Measurements from ENCODE around the gene TAS2R39.
"Not testable (repeated sequence)": the region's sequence is repeated elsewhere in the genome, so short reads cannot be mapped to it uniquely, and the experiment has no call there.

The TAS2R39 gene

DNA sequence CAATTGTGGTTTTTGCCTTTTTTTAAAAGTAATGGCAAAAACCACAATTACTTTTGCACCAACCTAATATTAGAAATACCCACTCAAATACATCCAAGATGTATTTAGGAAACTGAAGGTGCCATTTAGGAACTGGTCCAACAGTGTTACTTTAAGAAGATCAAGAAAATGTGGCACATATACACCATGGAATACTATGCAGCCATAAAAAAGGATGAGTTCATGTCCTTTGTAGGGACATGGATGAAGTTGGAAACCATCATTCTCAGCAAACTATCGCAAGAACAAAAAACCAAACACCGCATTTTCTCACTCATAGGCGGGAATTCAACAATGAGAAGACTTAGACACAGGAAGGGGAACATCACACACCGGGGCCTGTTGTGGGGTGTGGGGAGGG is 2.4 kb upstream of the TAS2R39 start:
- not testable (repeated sequence) for H3K4me1 ChIP-seq (ENCODE audit: control insufficient read depth in 2 of 2, insufficient read depth in 2 of 2, low read length in 2 of 2); H3K9me3 ChIP-seq (ENCODE audit: control insufficient read depth in 2 of 2, low read length in 2 of 2); H3K27me3 ChIP-seq (ENCODE audit: control insufficient read depth in 2 of 2, insufficient read depth in 2 of 2, low read length in 2 of 2); H3K9ac ChIP-seq (ENCODE audit: low read depth in 1 of 2, low read length in 2 of 2); H3K4me3 ChIP-seq (ENCODE audit: low read length in 2 of 2); H3K27ac ChIP-seq (ENCODE audit: low read depth in 2 of 2, low read length in 2 of 2); H3K36me3 ChIP-seq (ENCODE audit: control insufficient read depth in 2 of 2, insufficient read depth in 2 of 2, low read length in 2 of 2)

DNA sequence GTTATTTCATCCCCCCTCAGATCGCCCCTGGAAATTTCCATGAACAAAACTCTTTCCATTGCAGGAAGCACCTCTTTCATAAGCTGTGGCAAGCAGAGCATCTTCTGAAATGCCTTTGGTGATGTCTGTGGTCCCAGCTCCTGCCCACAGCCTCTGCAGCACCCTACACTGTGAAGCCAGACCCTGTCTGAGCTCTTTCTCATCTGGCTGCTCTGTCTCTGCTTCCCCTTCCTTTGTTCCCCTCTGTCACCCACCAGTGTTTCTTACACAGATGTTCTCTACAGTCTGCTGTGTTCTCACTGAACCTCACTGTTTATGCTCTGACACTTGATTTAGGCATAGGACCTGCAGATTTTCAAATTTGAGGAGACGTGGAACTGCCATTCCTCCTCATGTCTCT is 1.9 kb upstream of the TAS2R39 start:
- no peak overlapping the region for H3K9ac ChIP-seq (ENCODE audit: low read depth in 1 of 2, low read length in 2 of 2)
- H3K36me3 ChIP-seq (ENCODE audit: control insufficient read depth in 2 of 2, insufficient read depth in 2 of 2, low read length in 2 of 2): no peaks in the 10 kb centered on the region
- no peak overlapping the region for H3K4me3 ChIP-seq (ENCODE audit: low read length in 2 of 2)
- H3K4me1 ChIP-seq (ENCODE audit: control insufficient read depth in 2 of 2, insufficient read depth in 2 of 2, low read length in 2 of 2): no peaks in the 10 kb centered on the region
- no peak overlapping the region for H3K27ac ChIP-seq (ENCODE audit: low read depth in 2 of 2, low read length in 2 of 2)
- peaks cover 0 to 3% of the 10 kb centered on the region in 2 donors for H3K9me3 ChIP-seq (ENCODE audit: control insufficient read depth in 2 of 2, low read length in 2 of 2)
- no peaks in the 10 kb centered on the region for H3K27me3 ChIP-seq (ENCODE audit: control insufficient read depth in 2 of 2, insufficient read depth in 2 of 2, low read length in 2 of 2)

GRCh38 chr7:143185551-143185950 is 2.3 kb downstream of the TAS2R39 start:
- H3K9me3 ChIP-seq (ENCODE audit: control insufficient read depth in 2 of 2, low read length in 2 of 2): no peaks in the 10 kb centered on the region
- no peak overlapping the region for H3K27ac ChIP-seq (ENCODE audit: low read depth in 2 of 2, low read length in 2 of 2)
- H3K4me1 ChIP-seq (ENCODE audit: control insufficient read depth in 2 of 2, insufficient read depth in 2 of 2, low read length in 2 of 2): no peaks in the 10 kb centered on the region
- H3K4me3 ChIP-seq (ENCODE audit: low read length in 2 of 2): no peak overlapping the region
- no peak overlapping the region for H3K9ac ChIP-seq (ENCODE audit: low read depth in 1 of 2, low read length in 2 of 2)
- no peaks in the 10 kb centered on the region for H3K27me3 ChIP-seq (ENCODE audit: control insufficient read depth in 2 of 2, insufficient read depth in 2 of 2, low read length in 2 of 2)
- H3K36me3 ChIP-seq (ENCODE audit: control insufficient read depth in 2 of 2, insufficient read depth in 2 of 2, low read length in 2 of 2): no peaks in the 10 kb centered on the region

GRCh38 chr7:143188994-143189393 is 5.8 kb downstream of the TAS2R39 start:
- Histone ChIP-seq H3K36me3 (ENCODE audit: control insufficient read depth in 2 of 2, insufficient read depth in 2 of 2, low read length in 2 of 2) (no peaks in the 10 kb centered on the region), H3K27me3 (ENCODE audit: control insufficient read depth in 2 of 2, insufficient read depth in 2 of 2, low read length in 2 of 2) (no peaks in the 10 kb centered on the region), H3K27ac (ENCODE audit: low read depth in 2 of 2, low read length in 2 of 2) (no peak overlapping the region), H3K9me3 (ENCODE audit: control insufficient read depth in 2 of 2, low read length in 2 of 2) (no peaks in the 10 kb centered on the region), H3K9ac (ENCODE audit: low read depth in 1 of 2, low read length in 2 of 2) (no peak overlapping the region), H3K4me1 (ENCODE audit: control insufficient read depth in 2 of 2, insufficient read depth in 2 of 2, low read length in 2 of 2) (no peaks in the 10 kb centered on the region), H3K4me3 (ENCODE audit: low read length in 2 of 2) (no peak overlapping the region)

GRCh38 chr7:143193880-143194279 is 10.7 kb downstream of the TAS2R39 start:
- Histone ChIP-seq H3K9ac (ENCODE audit: low read depth in 1 of 2, low read length in 2 of 2) (no peak overlapping the region), H3K27me3 (ENCODE audit: control insufficient read depth in 2 of 2, insufficient read depth in 2 of 2, low read length in 2 of 2) (no peaks in the 10 kb centered on the region), H3K4me1 (ENCODE audit: control insufficient read depth in 2 of 2, insufficient read depth in 2 of 2, low read length in 2 of 2) (no peaks in the 10 kb centered on the region), H3K27ac (ENCODE audit: low read depth in 2 of 2, low read length in 2 of 2) (no peak overlapping the region), H3K36me3 (ENCODE audit: control insufficient read depth in 2 of 2, insufficient read depth in 2 of 2, low read length in 2 of 2) (no peaks in the 10 kb centered on the region), H3K9me3 (ENCODE audit: control insufficient read depth in 2 of 2, low read length in 2 of 2) (no peaks in the 10 kb centered on the region), H3K4me3 (ENCODE audit: low read length in 2 of 2) (no peak overlapping the region)

DNA sequence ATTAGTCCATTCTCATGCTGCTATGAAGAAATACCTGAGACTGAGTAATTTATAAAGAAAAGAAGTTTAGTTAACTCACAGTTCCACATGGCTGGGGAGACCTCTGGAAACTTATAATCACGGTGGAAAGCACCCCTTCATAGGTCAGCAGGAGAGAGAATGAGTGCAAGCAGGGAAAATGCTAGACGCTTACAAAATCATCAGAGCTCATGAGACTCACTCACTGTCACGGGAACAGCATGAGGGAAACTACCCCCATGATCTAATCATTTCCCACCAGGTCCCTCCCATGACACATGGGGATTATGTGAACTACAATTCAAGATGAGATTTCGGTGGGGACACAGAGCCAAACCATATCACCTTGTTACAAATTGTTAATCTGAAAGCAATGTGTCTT is 15.8 kb downstream of the TAS2R39 start:
- Histone ChIP-seq H3K9me3 (ENCODE audit: control insufficient read depth in 2 of 2, low read length in 2 of 2) (no peaks in the 10 kb centered on the region), H3K9ac (ENCODE audit: low read depth in 1 of 2, low read length in 2 of 2) (no peak overlapping the region), H3K27me3 (ENCODE audit: control insufficient read depth in 2 of 2, insufficient read depth in 2 of 2, low read length in 2 of 2) (no peaks in the 10 kb centered on the region), H3K4me3 (ENCODE audit: low read length in 2 of 2) (no peak overlapping the region), H3K36me3 (ENCODE audit: control insufficient read depth in 2 of 2, insufficient read depth in 2 of 2, low read length in 2 of 2) (no peaks in the 10 kb centered on the region), H3K27ac (ENCODE audit: low read depth in 2 of 2, low read length in 2 of 2) (no peak overlapping the region), H3K4me1 (ENCODE audit: control insufficient read depth in 2 of 2, insufficient read depth in 2 of 2, low read length in 2 of 2) (no peaks in the 10 kb centered on the region)

- Histone ChIP-seq H3K9me3 (ENCODE audit: control insufficient read depth in 2 of 2, low read length in 2 of 2) (no peaks in the 10 kb centered on the region), H3K27me3 (ENCODE audit: control insufficient read depth in 2 of 2, insufficient read depth in 2 of 2, low read length in 2 of 2) (no peaks in the 10 kb centered on the region), H3K27ac (ENCODE audit: low read depth in 2 of 2, low read length in 2 of 2) (no peak overlapping the region), H3K4me3 (ENCODE audit: low read length in 2 of 2) (no peak overlapping the region), H3K9ac (ENCODE audit: low read depth in 1 of 2, low read length in 2 of 2) (no peak overlapping the region), H3K4me1 (ENCODE audit: control insufficient read depth in 2 of 2, insufficient read depth in 2 of 2, low read length in 2 of 2) (no peaks in the 10 kb centered on the region), H3K36me3 (ENCODE audit: control insufficient read depth in 2 of 2, insufficient read depth in 2 of 2, low read length in 2 of 2) (no peaks in the 10 kb centered on the region)
These were observed 18.9 kb downstream of the TAS2R39 start for GRCh38 chr7:143202161-143202560.

DNA sequence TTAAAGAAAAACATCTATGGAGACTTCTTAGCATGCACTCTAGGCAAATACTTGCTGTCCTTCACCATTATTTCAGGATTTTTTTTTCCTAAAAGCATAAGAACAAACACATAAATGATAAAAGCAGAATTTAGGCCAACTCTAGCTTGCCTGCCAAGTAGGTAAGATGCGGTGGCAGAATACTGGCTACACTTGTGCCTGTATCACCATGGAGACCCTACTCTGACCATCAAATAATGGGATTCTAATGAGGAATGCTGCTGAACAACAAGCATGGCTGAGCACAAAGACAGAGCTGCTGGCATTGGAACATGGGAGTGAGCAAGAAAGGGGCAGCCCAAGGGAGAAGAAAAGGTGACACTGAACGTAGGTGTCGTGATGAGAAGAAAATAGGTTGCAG is 20.2 kb downstream of the TAS2R39 start:
- no peak overlapping the region for H3K9ac ChIP-seq (ENCODE audit: low read depth in 1 of 2, low read length in 2 of 2)
- H3K9me3 ChIP-seq (ENCODE audit: control insufficient read depth in 2 of 2, low read length in 2 of 2): no peaks in the 10 kb centered on the region
- H3K27me3 ChIP-seq (ENCODE audit: control insufficient read depth in 2 of 2, insufficient read depth in 2 of 2, low read length in 2 of 2): no peaks in the 10 kb centered on the region
- H3K4me1 ChIP-seq (ENCODE audit: control insufficient read depth in 2 of 2, insufficient read depth in 2 of 2, low read length in 2 of 2): no peaks in the 10 kb centered on the region
- no peaks in the 10 kb centered on the region for H3K36me3 ChIP-seq (ENCODE audit: control insufficient read depth in 2 of 2, insufficient read depth in 2 of 2, low read length in 2 of 2)
- no peak overlapping the region for H3K27ac ChIP-seq (ENCODE audit: low read depth in 2 of 2, low read length in 2 of 2)
- no peak overlapping the region for H3K4me3 ChIP-seq (ENCODE audit: low read length in 2 of 2)

DNA sequence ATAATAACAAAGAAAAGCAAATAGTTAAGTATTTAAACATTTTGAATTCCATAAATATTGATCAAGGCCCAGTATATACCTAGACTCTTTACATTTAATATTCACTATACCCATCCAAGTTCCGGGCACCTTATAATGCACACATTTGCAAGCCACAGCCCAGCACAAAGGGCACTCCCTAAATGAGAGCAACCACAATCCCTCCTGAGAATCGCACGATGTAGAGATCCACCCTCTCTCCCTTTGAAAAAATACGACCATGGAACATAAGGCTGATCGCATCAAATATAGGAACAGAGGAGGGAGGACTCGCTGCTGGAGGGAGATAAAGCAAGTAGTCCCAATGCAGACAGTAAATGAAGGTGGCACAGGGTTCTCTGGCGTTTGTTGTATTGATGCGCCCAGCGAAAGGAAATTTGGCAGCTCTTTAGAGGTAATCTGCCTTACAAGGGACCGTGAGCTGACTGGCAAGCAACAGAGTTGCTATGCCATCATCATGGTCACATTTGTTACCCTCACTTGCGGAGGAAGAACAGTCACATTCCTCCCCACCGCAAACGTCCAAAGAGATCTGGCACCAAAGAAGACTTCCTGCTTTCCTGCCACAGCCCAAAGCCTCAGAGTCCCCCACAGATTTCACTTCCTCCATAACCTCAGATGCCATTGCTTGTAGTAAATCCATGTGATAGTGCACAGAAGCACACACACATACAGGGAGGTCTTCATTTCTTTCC is 22.5 kb downstream of the TAS2R39 start:
- Histone ChIP-seq H3K9me3 (ENCODE audit: control insufficient read depth in 2 of 2, low read length in 2 of 2) (no peaks in the 10 kb centered on the region), H3K27me3 (ENCODE audit: control insufficient read depth in 2 of 2, insufficient read depth in 2 of 2, low read length in 2 of 2) (no peaks in the 10 kb centered on the region), H3K36me3 (ENCODE audit: control insufficient read depth in 2 of 2, insufficient read depth in 2 of 2, low read length in 2 of 2) (no peaks in the 10 kb centered on the region), H3K27ac (ENCODE audit: low read depth in 2 of 2, low read length in 2 of 2) (no peak overlapping the region), H3K9ac (ENCODE audit: low read depth in 1 of 2, low read length in 2 of 2) (no peak overlapping the region), H3K4me3 (ENCODE audit: low read length in 2 of 2) (no peak overlapping the region), H3K4me1 (ENCODE audit: control insufficient read depth in 2 of 2, insufficient read depth in 2 of 2, low read length in 2 of 2) (no peaks in the 10 kb centered on the region)

DNA sequence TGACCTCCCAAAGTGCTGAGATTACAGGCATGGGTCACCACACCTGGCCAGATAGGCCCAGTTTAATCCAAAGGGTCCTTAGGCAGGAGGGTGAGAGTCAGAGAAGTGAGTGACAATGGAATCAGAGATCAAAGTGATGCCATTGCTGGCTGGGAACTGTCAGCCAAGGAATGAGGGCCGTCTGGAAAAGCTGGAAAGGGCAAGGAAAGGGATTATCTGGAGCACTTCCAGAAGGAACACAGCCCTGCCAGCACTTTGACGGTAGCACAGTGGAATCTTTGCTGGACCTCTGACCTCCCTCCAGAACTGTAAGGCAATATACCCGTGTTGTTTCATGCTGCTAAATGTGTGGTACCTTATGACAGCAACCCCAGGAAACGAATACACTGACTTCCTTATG is 27.3 kb downstream of the TAS2R39 start:
- H3K9ac ChIP-seq (ENCODE audit: low read depth in 1 of 2, low read length in 2 of 2): no peak overlapping the region
- H3K36me3 ChIP-seq (ENCODE audit: control insufficient read depth in 2 of 2, insufficient read depth in 2 of 2, low read length in 2 of 2): no peaks in the 10 kb centered on the region
- H3K4me1 ChIP-seq (ENCODE audit: control insufficient read depth in 2 of 2, insufficient read depth in 2 of 2, low read length in 2 of 2): no peaks in the 10 kb centered on the region
- no peak overlapping the region for H3K4me3 ChIP-seq (ENCODE audit: low read length in 2 of 2)
- H3K9me3 ChIP-seq (ENCODE audit: control insufficient read depth in 2 of 2, low read length in 2 of 2): no peaks in the 10 kb centered on the region
- no peak overlapping the region for H3K27ac ChIP-seq (ENCODE audit: low read depth in 2 of 2, low read length in 2 of 2)
- H3K27me3 ChIP-seq (ENCODE audit: control insufficient read depth in 2 of 2, insufficient read depth in 2 of 2, low read length in 2 of 2): no peaks in the 10 kb centered on the region

GRCh38 chr7:143213478-143213877 is 30.3 kb downstream of the TAS2R39 start:
- H3K9me3 ChIP-seq (ENCODE audit: control insufficient read depth in 2 of 2, low read length in 2 of 2); H3K4me1 ChIP-seq (ENCODE audit: control insufficient read depth in 2 of 2, insufficient read depth in 2 of 2, low read length in 2 of 2); H3K27ac ChIP-seq (ENCODE audit: low read depth in 2 of 2, low read length in 2 of 2); H3K27me3 ChIP-seq (ENCODE audit: control insufficient read depth in 2 of 2, insufficient read depth in 2 of 2, low read length in 2 of 2); H3K9ac ChIP-seq (ENCODE audit: low read depth in 1 of 2, low read length in 2 of 2); H3K4me3 ChIP-seq (ENCODE audit: low read length in 2 of 2); H3K36me3 ChIP-seq (ENCODE audit: control insufficient read depth in 2 of 2, insufficient read depth in 2 of 2, low read length in 2 of 2): not testable (repeated sequence)
